Measurements from ENCODE around the gene SORCS2.

- TF ChIP-seq CTCF (IDR thresholded peaks at IDR 0.05) (no peak), ZBTB33 (IDR thresholded peaks at IDR 0.05; ENCODE audit: borderline replicate concordance, low read depth) (no peak), MXI1 (IDR thresholded peaks at IDR 0.05; ENCODE audit: low read depth, low read length) (no peak), SIN3A (IDR thresholded peaks at IDR 0.05; ENCODE audit: borderline replicate concordance, low read depth, low read length) (no peak), YY1 (IDR thresholded peaks at IDR 0.05; ENCODE audit: low read depth) (no peak), TAF1 (IDR thresholded peaks at IDR 0.05; ENCODE audit: borderline replicate concordance, low read depth, low read length) (no peak), RFX5 (IDR thresholded peaks at IDR 0.05; ENCODE audit: low read length) (no peak), POLR2AphosphoS5 (IDR thresholded peaks at IDR 0.05; ENCODE audit: low read depth, low read length) (no peak), TCF12 (IDR thresholded peaks at IDR 0.05) (no peak)
Observed at GRCh38 chr4:7475207-7475606, 282.9 kb downstream of the SORCS2 start.

Data from SK-N-SH (cell line).